Measurements from ENCODE around the gene VWA3B. TPM values are rescaled to one million over a fixed set of nuclear protein-coding genes. Genes with fewer than 3 reads are reported as not detected.

The VWA3B gene
- total and polyA plus RNA-seq, 2 donors (not counting 3 experiments of a cell fraction or from before 2014, with no cell fraction given): not detected

DNA sequence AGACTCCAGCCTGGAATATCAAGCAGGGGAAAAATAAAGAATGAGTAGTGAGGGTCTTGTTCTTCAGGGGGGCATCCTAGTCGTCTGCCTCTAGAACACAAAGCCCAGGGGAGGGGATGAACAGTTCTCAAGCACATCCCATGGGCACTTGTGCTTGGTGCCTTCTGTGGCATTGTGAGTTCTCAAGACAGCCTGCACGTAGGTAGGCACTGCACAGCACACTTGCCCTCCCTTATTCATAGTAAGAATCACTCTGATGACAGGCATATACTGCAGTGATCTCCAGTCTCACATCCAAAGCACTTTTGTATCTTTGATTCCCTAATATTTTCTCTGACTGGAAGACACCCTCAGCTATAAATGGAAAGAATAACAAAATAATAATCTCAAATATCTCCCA is 154.6 kb downstream of the VWA3B start:
- TF ChIP-seq CTCF (IDR thresholded peaks at IDR 0.05; ENCODE audit: extremely low read depth in 1 of 2, insufficient read depth in 1 of 2, low read depth in 1 of 2, low read length in 2 of 2) (no peak), EZH2 (IDR thresholded peaks at IDR 0.05; ENCODE audit: borderline replicate concordance, low read depth, low read length, severe bottlenecking) (no peak), JUN (IDR thresholded peaks at IDR 0.05; ENCODE audit: borderline replicate concordance, insufficient read depth, insufficient read length, low read depth) (no peak), GATA2 (IDR thresholded peaks at IDR 0.05; ENCODE audit: insufficient read depth, insufficient read length, low read depth, low read length) (no peak), MYC (IDR thresholded peaks at IDR 0.05; ENCODE audit: low read depth, low read length) (no peak), FOS (IDR thresholded peaks at IDR 0.05; ENCODE audit: borderline replicate concordance, insufficient read depth, low read length) (no peak), POLR2AphosphoS5 (IDR thresholded peaks at IDR 0.05; ENCODE audit: insufficient read depth, low read depth, low read length) (no peak), POLR2A (IDR thresholded peaks at IDR 0.05; ENCODE audit: low read depth, low read length) (no peak)
- TF ChIP-seq, protein P1, sequence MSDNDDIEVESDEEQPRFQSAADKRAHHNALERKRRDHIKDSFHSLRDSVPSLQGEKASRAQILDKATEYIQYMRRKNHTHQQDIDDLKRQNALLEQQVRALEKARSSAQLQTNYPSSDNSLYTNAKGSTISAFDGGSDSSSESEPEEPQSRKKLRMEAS (IDR thresholded peaks at IDR 0.05; ENCODE audit: insufficient read depth, insufficient read length): no peak
- Histone ChIP-seq H3K36me3 (ENCODE audit: control insufficient read depth in 2 of 2, extremely low read depth in 1 of 2, insufficient read depth in 2 of 2, low read length in 2 of 2) (no peaks in the 10 kb centered on the region), H3K27ac (ENCODE audit: insufficient read depth, low read depth, low read length) (no peak overlapping the region), H3K27me3 (ENCODE audit: control insufficient read depth in 2 of 2, insufficient read depth in 2 of 2, low read length in 2 of 2) (peaks cover 0 to 10% of the 10 kb centered on the region in 2 experiments), H4K20me1 (replicated peaks; ENCODE audit: control insufficient read depth, extremely low read depth, insufficient read depth, low read length) (no peaks in the 10 kb centered on the region), H3K9me1 (replicated peaks; ENCODE audit: control insufficient read depth, extremely low read depth, insufficient read depth, low read length) (no peaks in the 10 kb centered on the region), H2AFZ (ENCODE audit: low read depth, low read length) (no peak overlapping the region), H3K79me2 (ENCODE audit: control insufficient read depth, insufficient read depth, low read length) (no peaks in the 10 kb centered on the region), H3K4me1 (ENCODE audit: control insufficient read depth, extremely low read depth, insufficient read depth, low read length) (no peaks in the 10 kb centered on the region), H3K9ac (replicated peaks; ENCODE audit: extremely low read depth, insufficient read depth, low read length) (no peak overlapping the region), H3K4me3 (replicated peaks in 1 of 3; ENCODE audit: insufficient read depth in 1 of 3, low read depth in 1 of 3, low read length in 3 of 3) (no peak overlapping the region), H3K4me2 (ENCODE audit: insufficient read depth, low read length) (no peak overlapping the region), H3K9me3 (replicated peaks; ENCODE audit: control insufficient read depth, insufficient read depth, low read length) (no peaks in the 10 kb centered on the region)
- DNase-seq (ENCODE audit: low read depth, low spot score): no peak
- POLR2A ChIA-PET: no interaction called here
- dilution Hi-C loops (cut with MboI; ENCODE audit: extremely low pct_ligation_motif_present, low sequenced_read_pairs) (no loop called here), intact Hi-C loops (cut with micrococcal nuclease) (no loop called here)
- no peak for FAIRE-seq
- CTCF ChIA-PET: interaction anchor here (1.1 kb wide), 1 partner anchor 27 kb away, joined by 5 read pairs; no protein-coding TSS in a partner anchor
- no TSS peak for BruUV-seq (replicated peaks)

Measured in endothelial cell of umbilical vein (primary cell).